ENCODE data around the gene VPS26B. TPM values are rescaled to one million over a fixed set of nuclear protein-coding genes. Genes with fewer than 3 reads are reported as not detected.

VPS26B gene
- total RNA-seq, 1 experiment from 2014 or later: 69.4 TPM

GRCh38 chr11:134267966-134268365 is 43.5 kb downstream of the VPS26B start:
- no peaks in the 10 kb centered on the region for H3K4me1 ChIP-seq (ENCODE audit: control insufficient read depth, insufficient read depth, low read length)
- ChIA-PET CTCF (no interaction called here), POLR2A (no interaction called here)
- TF ChIP-seq, protein P1, sequence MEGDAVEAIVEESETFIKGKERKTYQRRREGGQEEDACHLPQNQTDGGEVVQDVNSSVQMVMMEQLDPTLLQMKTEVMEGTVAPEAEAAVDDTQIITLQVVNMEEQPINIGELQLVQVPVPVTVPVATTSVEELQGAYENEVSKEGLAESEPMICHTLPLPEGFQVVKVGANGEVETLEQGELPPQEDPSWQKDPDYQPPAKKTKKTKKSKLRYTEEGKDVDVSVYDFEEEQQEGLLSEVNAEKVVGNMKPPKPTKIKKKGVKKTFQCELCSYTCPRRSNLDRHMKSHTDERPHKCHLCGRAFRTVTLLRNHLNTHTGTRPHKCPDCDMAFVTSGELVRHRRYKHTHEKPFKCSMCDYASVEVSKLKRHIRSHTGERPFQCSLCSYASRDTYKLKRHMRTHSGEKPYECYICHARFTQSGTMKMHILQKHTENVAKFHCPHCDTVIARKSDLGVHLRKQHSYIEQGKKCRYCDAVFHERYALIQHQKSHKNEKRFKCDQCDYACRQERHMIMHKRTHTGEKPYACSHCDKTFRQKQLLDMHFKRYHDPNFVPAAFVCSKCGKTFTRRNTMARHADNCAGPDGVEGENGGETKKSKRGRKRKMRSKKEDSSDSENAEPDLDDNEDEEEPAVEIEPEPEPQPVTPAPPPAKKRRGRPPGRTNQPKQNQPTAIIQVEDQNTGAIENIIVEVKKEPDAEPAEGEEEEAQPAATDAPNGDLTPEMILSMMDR (IDR thresholded peaks at IDR 0.05): no peak
- TF ChIP-seq TCF7L2 (IDR thresholded peaks at IDR 0.05; ENCODE audit: low read depth, low read length) (no peak), SIN3A (IDR thresholded peaks at IDR 0.05; ENCODE audit: borderline replicate concordance, insufficient read depth, low read depth, low read length) (no peak), POLR2AphosphoS5 (IDR thresholded peaks at IDR 0.05; ENCODE audit: low read depth, low read length) (no peak)
- TF ChIP-seq, protein P2, sequence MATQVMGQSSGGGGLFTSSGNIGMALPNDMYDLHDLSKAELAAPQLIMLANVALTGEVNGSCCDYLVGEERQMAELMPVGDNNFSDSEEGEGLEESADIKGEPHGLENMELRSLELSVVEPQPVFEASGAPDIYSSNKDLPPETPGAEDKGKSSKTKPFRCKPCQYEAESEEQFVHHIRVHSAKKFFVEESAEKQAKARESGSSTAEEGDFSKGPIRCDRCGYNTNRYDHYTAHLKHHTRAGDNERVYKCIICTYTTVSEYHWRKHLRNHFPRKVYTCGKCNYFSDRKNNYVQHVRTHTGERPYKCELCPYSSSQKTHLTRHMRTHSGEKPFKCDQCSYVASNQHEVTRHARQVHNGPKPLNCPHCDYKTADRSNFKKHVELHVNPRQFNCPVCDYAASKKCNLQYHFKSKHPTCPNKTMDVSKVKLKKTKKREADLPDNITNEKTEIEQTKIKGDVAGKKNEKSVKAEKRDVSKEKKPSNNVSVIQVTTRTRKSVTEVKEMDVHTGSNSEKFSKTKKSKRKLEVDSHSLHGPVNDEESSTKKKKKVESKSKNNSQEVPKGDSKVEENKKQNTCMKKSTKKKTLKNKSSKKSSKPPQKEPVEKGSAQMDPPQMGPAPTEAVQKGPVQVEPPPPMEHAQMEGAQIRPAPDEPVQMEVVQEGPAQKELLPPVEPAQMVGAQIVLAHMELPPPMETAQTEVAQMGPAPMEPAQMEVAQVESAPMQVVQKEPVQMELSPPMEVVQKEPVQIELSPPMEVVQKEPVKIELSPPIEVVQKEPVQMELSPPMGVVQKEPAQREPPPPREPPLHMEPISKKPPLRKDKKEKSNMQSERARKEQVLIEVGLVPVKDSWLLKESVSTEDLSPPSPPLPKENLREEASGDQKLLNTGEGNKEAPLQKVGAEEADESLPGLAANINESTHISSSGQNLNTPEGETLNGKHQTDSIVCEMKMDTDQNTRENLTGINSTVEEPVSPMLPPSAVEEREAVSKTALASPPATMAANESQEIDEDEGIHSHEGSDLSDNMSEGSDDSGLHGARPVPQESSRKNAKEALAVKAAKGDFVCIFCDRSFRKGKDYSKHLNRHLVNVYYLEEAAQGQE (IDR thresholded peaks at IDR 0.05; ENCODE audit: insufficient read depth in 1 of 2, low read depth in 2 of 2, low read length in 1 of 2): no peak
- H3K27me3 ChIP-seq (ENCODE audit: control insufficient read depth, insufficient read depth, low read length): 0 out of 2 replicates have a peak, but pooled peaks cover 4% of the 10 kb centered on the region
- no TSS peak for BruUV-seq (replicated peaks)
- DNase-seq (ENCODE audit: low read depth, low spot score) (no peak), ATAC-seq (no peak)
- no peaks in the 10 kb centered on the region for H3K9me3 ChIP-seq (ENCODE audit: control insufficient read depth, insufficient read depth, low read depth, low read length)
- H3K27ac ChIP-seq (ENCODE audit: low read length): no peak overlapping the region
- no peaks in the 10 kb centered on the region; the same call in 1 of the 2 replicates for H3K36me3 ChIP-seq (ENCODE audit: control insufficient read depth, insufficient read depth, low read length)
- in situ Hi-C loops (cut with HindIII; ENCODE audit: low pct_unique_long_range_greater_than_20kb, low sequenced_read_pairs) (no loop called here), intact Hi-C loops (cut with micrococcal nuclease; ENCODE audit: unreplicated experiment) (no loop called here)
- no peak overlapping the region for H3K4me3 ChIP-seq (ENCODE audit: low read depth in 2 of 2, low read length in 2 of 2)

DNA sequence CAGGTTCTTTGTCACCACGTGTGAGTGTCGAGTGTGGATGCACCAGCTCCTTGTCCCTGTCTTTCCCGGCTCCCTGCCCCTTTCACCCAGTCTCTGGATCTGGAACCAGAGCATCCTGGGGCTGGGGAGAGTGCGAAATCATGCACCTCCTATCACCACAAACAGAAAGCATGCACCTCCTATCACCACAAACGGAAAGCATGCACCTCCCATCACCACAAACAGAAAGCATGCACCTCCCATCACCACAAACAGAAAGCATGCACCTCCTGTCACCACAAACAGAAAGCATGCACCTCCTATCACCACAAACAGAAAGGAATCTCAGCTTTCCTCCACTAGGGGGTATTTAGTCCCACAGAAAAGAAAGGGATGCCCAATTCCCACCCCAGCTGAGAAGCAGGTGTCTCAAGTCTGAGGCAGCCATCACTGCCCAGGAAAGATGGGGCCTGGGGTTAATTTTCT is 45.8 kb downstream of the VPS26B start:
- ATAC-seq (peak; percentile 66), DNase-seq (ENCODE audit: low read depth, low spot score) (no peak)
- Histone ChIP-seq H3K27ac (ENCODE audit: low read length) (no peak overlapping the region), H3K27me3 (ENCODE audit: control insufficient read depth, insufficient read depth, low read length) (peaks cover 25% of the 10 kb centered on the region), H3K9me3 (ENCODE audit: control insufficient read depth, insufficient read depth, low read depth, low read length) (no peaks in the 10 kb centered on the region), H3K36me3 (ENCODE audit: control insufficient read depth, insufficient read depth, low read length) (no peaks in the 10 kb centered on the region), H3K4me3 (ENCODE audit: low read depth in 2 of 2, low read length in 2 of 2) (no peak overlapping the region), H3K4me1 (ENCODE audit: control insufficient read depth, insufficient read depth, low read length) (no peaks in the 10 kb centered on the region)
- no TSS peak for BruUV-seq (replicated peaks)
- in situ Hi-C loops (cut with HindIII; ENCODE audit: low pct_unique_long_range_greater_than_20kb, low sequenced_read_pairs): no loop called here
- TF ChIP-seq, protein P1 (IDR thresholded peaks at IDR 0.05): peak; percentile 35; the same call in 1 of the 2 replicates
- TF ChIP-seq, protein P2 (IDR thresholded peaks at IDR 0.05; ENCODE audit: insufficient read depth in 1 of 2, low read depth in 2 of 2, low read length in 1 of 2): no peak
- ChIA-PET CTCF (interaction anchor here (0.6 kb wide), 1 partner anchor 342 kb away, joined by 3 read pairs; no protein-coding TSS in a partner anchor), POLR2A (interaction anchor here (0.7 kb wide), 1 partner anchor 101 kb away, joined by 3 read pairs; no protein-coding TSS in a partner anchor)
- intact Hi-C loops (cut with micrococcal nuclease; ENCODE audit: unreplicated experiment): no loop called here

Measured in Panc1 (cell line).